Loucy (cell line): Measurements from ENCODE around the gene SND1.

Source experiments
- H2AFZ ChIP-seq: fragments of 200-600 bp; sonication (generic); 2 replicates; pipeline ENCODE4 v1.6.0; 2016; ENCODE audit warnings: antibody characterized with exemption, mild to moderate bottlenecking, low read length, moderate library complexity
- H3F3A ChIP-seq: fragments of 200-600 bp; 2 replicates; pipeline ENCODE4 v1.6.0; 2016; ENCODE audit warnings: antibody characterized with exemption, low read depth, mild to moderate bottlenecking
- H3K27me3 ChIP-seq: fragments of 200-600 bp; sonication (generic); 2 replicates; pipeline ENCODE4 v1.6.1; 2014; ENCODE audit warnings: low read length, mild to moderate bottlenecking; ENCODE audit not compliant: insufficient read depth, poor library complexity, severe bottlenecking
- H3K36me3 ChIP-seq: fragments of 200-600 bp; sonication (generic); 2 replicates; pipeline ENCODE4 v1.6.1; 2016; ENCODE audit warnings: low read length; ENCODE audit not compliant: insufficient read depth
- H3K4me1 ChIP-seq: fragments of 200-600 bp; sonication (generic); 2 replicates; pipeline ENCODE4 v1.5.1; 2014; ENCODE audit warnings: low read length, mild to moderate bottlenecking; ENCODE audit not compliant: insufficient read depth, poor library complexity, severe bottlenecking
- H3K4me2 ChIP-seq: fragments of 200-600 bp; sonication (generic); 2 replicates; pipeline ENCODE4 v1.6.0; 2014; ENCODE audit warnings: antibody characterized with exemption, low read length, low read depth, mild to moderate bottlenecking; ENCODE audit not compliant: poor library complexity, severe bottlenecking
- H3K4me3 ChIP-seq: fragments of 200-600 bp; sonication (generic); 2 replicates; pipeline ENCODE4 v1.5.1; 2014; ENCODE audit warnings: low read length, mild to moderate bottlenecking, mixed read lengths; ENCODE audit not compliant: poor library complexity, severe bottlenecking
- H3K79me2 ChIP-seq: fragments of 200-600 bp; sonication (generic); 2 replicates; pipeline ENCODE4 v1.6.1; 2014; ENCODE audit warnings: low read length; ENCODE audit not compliant: insufficient read depth
- H3K9ac ChIP-seq: fragments of 200-600 bp; sonication (generic); 2 replicates; pipeline ENCODE4 v1.6.0; 2014; ENCODE audit warnings: mild to moderate bottlenecking, low read depth, low read length, moderate library complexity; ENCODE audit not compliant: poor library complexity, severe bottlenecking
- H3K9me2 ChIP-seq: fragments of 200-600 bp; sonication (generic); replicated peaks from 2 replicates; pipeline ENCODE4 v1.6.1; 2016; ENCODE audit warnings: low read depth, low read length, mixed read lengths
- H3K9me3 ChIP-seq: fragments of 200-600 bp; sonication (generic); 2 replicates; pipeline ENCODE4 v1.6.1; 2014; ENCODE audit warnings: mild to moderate bottlenecking, antibody characterized with exemption, low read length, low read depth; ENCODE audit not compliant: insufficient read depth
- H4K20me1 ChIP-seq: fragments of 200-600 bp; sonication (generic); 2 replicates; pipeline ENCODE4 v1.6.0; 2014; ENCODE audit warnings: antibody characterized with exemption, low read length, mild to moderate bottlenecking; ENCODE audit not compliant: insufficient read depth, poor library complexity, severe bottlenecking
- EZH2phosphoT487 ChIP-seq: fragments of 200-600 bp; IDR thresholded peaks from 2 replicates; pipeline ENCODE4 v1.6.1; 2018; ENCODE audit warnings: antibody characterized with exemption, mild to moderate bottlenecking, moderate library complexity, borderline replicate concordance
- TF ChIP-seq, protein P1 (sequence below): fragments of 200-600 bp; sonication (generic); conservative IDR thresholded peaks from 2 replicates; pipeline ENCODE4 v1.5.1; 2014; ENCODE audit warnings: mild to moderate bottlenecking, antibody characterized with exemption, low read length

The SND1 gene

GRCh38 chr7:127893547-127893946, 241.6 kb downstream of the SND1 start:
- peaks cover 51% of the 10 kb centered on the region; the same call in 1 of the 2 replicates for H3K36me3 ChIP-seq
- H3K9me3 ChIP-seq: no peaks in the 10 kb centered on the region
- TF ChIP-seq EZH2phosphoT487: no peak
- TF ChIP-seq, protein P1, sequence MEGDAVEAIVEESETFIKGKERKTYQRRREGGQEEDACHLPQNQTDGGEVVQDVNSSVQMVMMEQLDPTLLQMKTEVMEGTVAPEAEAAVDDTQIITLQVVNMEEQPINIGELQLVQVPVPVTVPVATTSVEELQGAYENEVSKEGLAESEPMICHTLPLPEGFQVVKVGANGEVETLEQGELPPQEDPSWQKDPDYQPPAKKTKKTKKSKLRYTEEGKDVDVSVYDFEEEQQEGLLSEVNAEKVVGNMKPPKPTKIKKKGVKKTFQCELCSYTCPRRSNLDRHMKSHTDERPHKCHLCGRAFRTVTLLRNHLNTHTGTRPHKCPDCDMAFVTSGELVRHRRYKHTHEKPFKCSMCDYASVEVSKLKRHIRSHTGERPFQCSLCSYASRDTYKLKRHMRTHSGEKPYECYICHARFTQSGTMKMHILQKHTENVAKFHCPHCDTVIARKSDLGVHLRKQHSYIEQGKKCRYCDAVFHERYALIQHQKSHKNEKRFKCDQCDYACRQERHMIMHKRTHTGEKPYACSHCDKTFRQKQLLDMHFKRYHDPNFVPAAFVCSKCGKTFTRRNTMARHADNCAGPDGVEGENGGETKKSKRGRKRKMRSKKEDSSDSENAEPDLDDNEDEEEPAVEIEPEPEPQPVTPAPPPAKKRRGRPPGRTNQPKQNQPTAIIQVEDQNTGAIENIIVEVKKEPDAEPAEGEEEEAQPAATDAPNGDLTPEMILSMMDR: no peak
- no peaks in the 10 kb centered on the region for H3K27me3 ChIP-seq
- H3K4me3 ChIP-seq: no peak overlapping the region
- H3K9me2 ChIP-seq: no peaks in the 10 kb centered on the region
- no peaks in the 10 kb centered on the region for H3K79me2 ChIP-seq
- peaks cover 18% of the 10 kb centered on the region for H3K4me1 ChIP-seq
- no peaks in the 10 kb centered on the region for H3F3A ChIP-seq
- no peaks in the 10 kb centered on the region for H4K20me1 ChIP-seq
- H3K9ac ChIP-seq: no peak overlapping the region
- no peak overlapping the region for H2AFZ ChIP-seq
- H3K4me2 ChIP-seq: no peak overlapping the region

- TF ChIP-seq, protein P1: no peak
- no peak for TF ChIP-seq EZH2phosphoT487
- Histone ChIP-seq H3K79me2 (peaks cover 6% of the 10 kb centered on the region; the same call in 1 of the 2 replicates), H4K20me1 (no peaks in the 10 kb centered on the region)
These were observed 242.6 kb downstream of the SND1 start for GRCh38 chr7:127894588-127894987.

GRCh38 chr7:127895360-127895759, 243.4 kb downstream of the SND1 start:
- no peak overlapping the region for H3K4me2 ChIP-seq
- peaks cover 6% of the 10 kb centered on the region; the same call in 1 of the 2 replicates for H3K79me2 ChIP-seq
- no peak for TF ChIP-seq EZH2phosphoT487
- TF ChIP-seq, protein P1: no peak
- no peak overlapping the region for H2AFZ ChIP-seq
- peaks cover 33% of the 10 kb centered on the region; the same call in 1 of the 2 replicates for H3K36me3 ChIP-seq
- H3K4me1 ChIP-seq: peaks cover 17% of the 10 kb centered on the region
- no peaks in the 10 kb centered on the region for H4K20me1 ChIP-seq
- no peaks in the 10 kb centered on the region for H3K27me3 ChIP-seq
- H3K9me2 ChIP-seq: no peaks in the 10 kb centered on the region
- no peaks in the 10 kb centered on the region for H3F3A ChIP-seq
- H3K9me3 ChIP-seq: no peaks in the 10 kb centered on the region
- H3K9ac ChIP-seq: no peak overlapping the region
- H3K4me3 ChIP-seq: no peak overlapping the region

More at GRCh38 chr7:127894588-127894987, 242.6 kb downstream of the SND1 start:
- H3K4me1 ChIP-seq: peaks cover 18% of the 10 kb centered on the region
- H3K9me3 ChIP-seq: no peaks in the 10 kb centered on the region
- no peaks in the 10 kb centered on the region for H3F3A ChIP-seq
- H3K36me3 ChIP-seq: peaks cover 40% of the 10 kb centered on the region; the same call in 1 of the 2 replicates
- H3K9me2 ChIP-seq: no peaks in the 10 kb centered on the region
- H2AFZ ChIP-seq: no peak overlapping the region
- no peaks in the 10 kb centered on the region for H3K27me3 ChIP-seq
- H3K9ac ChIP-seq: no peak overlapping the region
- no peak overlapping the region for H3K4me2 ChIP-seq
- no peak overlapping the region for H3K4me3 ChIP-seq
